ENCODE results near the gene TERF2IP. TPM values are rescaled to one million over a fixed set of nuclear protein-coding genes. Genes with fewer than 3 reads are reported as not detected.

TERF2IP gene
- polyA plus RNA-seq, 1 donor (not counting 4 experiments of a cell fraction or from before 2014, with no cell fraction given): 24.4 TPM

DNA sequence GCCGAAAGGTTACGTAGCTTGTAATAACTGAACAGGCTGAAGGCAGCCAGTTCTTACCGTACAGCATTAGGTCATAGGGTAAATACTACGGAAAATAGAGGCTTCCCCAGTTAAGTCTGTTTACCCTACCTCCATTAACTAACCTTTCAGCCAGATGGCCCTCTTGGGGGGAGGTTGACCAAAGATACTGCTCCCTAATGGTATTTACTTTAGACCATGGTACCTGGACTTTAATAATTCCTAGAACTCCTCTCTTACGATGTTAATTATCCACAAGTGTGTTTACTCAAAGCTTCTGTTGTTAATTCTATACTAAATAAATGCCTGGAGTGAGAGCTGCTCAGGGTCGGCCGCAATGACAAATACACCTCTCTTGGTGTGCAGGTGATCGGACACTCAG is 14.7 kb upstream of the TERF2IP start:
- H2AFZ ChIP-seq (ENCODE audit: control insufficient read depth, low read length): no peak overlapping the region
- H3K9me1 ChIP-seq (ENCODE audit: control insufficient read depth, extremely low read depth, insufficient read depth, low read length): no peaks in the 10 kb centered on the region
- TF ChIP-seq EZH2 (IDR thresholded peaks at IDR 0.05; ENCODE audit: low read length): no peak
- TF ChIP-seq, protein P1, sequence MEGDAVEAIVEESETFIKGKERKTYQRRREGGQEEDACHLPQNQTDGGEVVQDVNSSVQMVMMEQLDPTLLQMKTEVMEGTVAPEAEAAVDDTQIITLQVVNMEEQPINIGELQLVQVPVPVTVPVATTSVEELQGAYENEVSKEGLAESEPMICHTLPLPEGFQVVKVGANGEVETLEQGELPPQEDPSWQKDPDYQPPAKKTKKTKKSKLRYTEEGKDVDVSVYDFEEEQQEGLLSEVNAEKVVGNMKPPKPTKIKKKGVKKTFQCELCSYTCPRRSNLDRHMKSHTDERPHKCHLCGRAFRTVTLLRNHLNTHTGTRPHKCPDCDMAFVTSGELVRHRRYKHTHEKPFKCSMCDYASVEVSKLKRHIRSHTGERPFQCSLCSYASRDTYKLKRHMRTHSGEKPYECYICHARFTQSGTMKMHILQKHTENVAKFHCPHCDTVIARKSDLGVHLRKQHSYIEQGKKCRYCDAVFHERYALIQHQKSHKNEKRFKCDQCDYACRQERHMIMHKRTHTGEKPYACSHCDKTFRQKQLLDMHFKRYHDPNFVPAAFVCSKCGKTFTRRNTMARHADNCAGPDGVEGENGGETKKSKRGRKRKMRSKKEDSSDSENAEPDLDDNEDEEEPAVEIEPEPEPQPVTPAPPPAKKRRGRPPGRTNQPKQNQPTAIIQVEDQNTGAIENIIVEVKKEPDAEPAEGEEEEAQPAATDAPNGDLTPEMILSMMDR (optimal IDR thresholded peaks at IDR 0.05 in 1 of 3, IDR thresholded peaks at IDR 0.05 in 1 of 3, conservative IDR thresholded peaks at IDR 0.05 in 1 of 3; ENCODE audit: extremely low read depth in 1 of 3, insufficient read depth in 2 of 3, low read length in 3 of 3): no peak
- peaks cover 43 to 48% of the 10 kb centered on the region in 2 experiments for H3K36me3 ChIP-seq (ENCODE audit: control insufficient read depth in 2 of 2, extremely low read depth in 1 of 2, insufficient read depth in 2 of 2, low read length in 2 of 2)
- no peaks in the 10 kb centered on the region for H3K9me3 ChIP-seq (ENCODE audit: control insufficient read depth, low read depth, low read length)
- H4K20me1 ChIP-seq (ENCODE audit: control insufficient read depth, extremely low read depth, insufficient read depth, low read length): no peaks in the 10 kb centered on the region
- H3K4me2 ChIP-seq (ENCODE audit: control insufficient read depth, extremely low read depth, insufficient read depth, low read depth, low read length): no peak overlapping the region
- DNase-seq (ENCODE audit: low read depth, low spot score) (no peak), FAIRE-seq (no peak)
- no peaks in the 10 kb centered on the region for H3K27me3 ChIP-seq (ENCODE audit: control insufficient read depth, extremely low read depth, insufficient read depth, low read length)
- no peaks in the 10 kb centered on the region for H3K4me1 ChIP-seq (ENCODE audit: control insufficient read depth, extremely low read depth, insufficient read depth, low read length)
- peaks cover 6% of the 10 kb centered on the region for H3K79me2 ChIP-seq (ENCODE audit: control insufficient read depth, insufficient read depth, low read length)
- no peak overlapping the region for H3K4me3 ChIP-seq (ENCODE audit: control insufficient read depth in 2 of 3, extremely low read depth in 1 of 3, insufficient read depth in 2 of 3, low read depth in 1 of 3, low read length in 3 of 3)
- H3K27ac ChIP-seq (ENCODE audit: control insufficient read depth, insufficient read depth, low read length): no peak overlapping the region
- H3K9ac ChIP-seq (ENCODE audit: control insufficient read depth, extremely low read depth, insufficient read depth, low read length): no peak overlapping the region
- dilution Hi-C loops (cut with MboI; ENCODE audit: extremely low pct_ligation_motif_present, low sequenced_read_pairs): no loop called here

DNA sequence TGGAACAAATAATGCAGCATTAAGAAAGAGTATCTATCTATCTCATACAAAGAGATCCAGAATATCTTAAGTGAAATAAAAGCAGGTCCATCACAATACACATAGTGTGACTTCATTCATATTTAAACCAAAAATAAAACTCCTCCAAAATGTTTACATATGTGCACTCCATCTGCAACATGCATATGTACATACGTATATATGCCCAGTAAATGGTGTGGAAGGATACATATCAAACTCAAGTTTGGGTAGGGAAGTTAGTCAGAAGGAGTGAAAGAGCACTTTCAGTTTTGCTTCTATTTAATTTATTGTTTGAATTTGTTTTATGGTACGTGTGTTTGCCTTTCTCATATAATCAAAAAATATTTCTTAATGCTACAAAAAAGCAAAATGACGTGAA is 12.5 kb upstream of the TERF2IP start:
- no peak overlapping the region for H3K4me3 ChIP-seq (ENCODE audit: control insufficient read depth in 2 of 3, extremely low read depth in 1 of 3, insufficient read depth in 2 of 3, low read depth in 1 of 3, low read length in 3 of 3)
- H2AFZ ChIP-seq (ENCODE audit: control insufficient read depth, low read length): no peak overlapping the region
- DNase-seq (ENCODE audit: low read depth, low spot score) (no peak), FAIRE-seq (no peak)
- H3K9me1 ChIP-seq (ENCODE audit: control insufficient read depth, extremely low read depth, insufficient read depth, low read length): no peaks in the 10 kb centered on the region
- no peaks in the 10 kb centered on the region for H3K4me1 ChIP-seq (ENCODE audit: control insufficient read depth, extremely low read depth, insufficient read depth, low read length)
- no peaks in the 10 kb centered on the region for H3K9me3 ChIP-seq (ENCODE audit: control insufficient read depth, low read depth, low read length)
- no peaks in the 10 kb centered on the region for H3K27me3 ChIP-seq (ENCODE audit: control insufficient read depth, extremely low read depth, insufficient read depth, low read length)
- dilution Hi-C loops (cut with MboI; ENCODE audit: extremely low pct_ligation_motif_present, low sequenced_read_pairs): no loop called here
- peaks cover 29 to 44% of the 10 kb centered on the region in 2 experiments for H3K36me3 ChIP-seq (ENCODE audit: control insufficient read depth in 2 of 2, extremely low read depth in 1 of 2, insufficient read depth in 2 of 2, low read length in 2 of 2)
- no peak overlapping the region for H3K9ac ChIP-seq (ENCODE audit: control insufficient read depth, extremely low read depth, insufficient read depth, low read length)
- H3K79me2 ChIP-seq (ENCODE audit: control insufficient read depth, insufficient read depth, low read length): peaks cover 9% of the 10 kb centered on the region
- H3K4me2 ChIP-seq (ENCODE audit: control insufficient read depth, extremely low read depth, insufficient read depth, low read depth, low read length): no peak overlapping the region
- H4K20me1 ChIP-seq (ENCODE audit: control insufficient read depth, extremely low read depth, insufficient read depth, low read length): peaks cover 3% of the 10 kb centered on the region
- H3K27ac ChIP-seq (ENCODE audit: control insufficient read depth, insufficient read depth, low read length): no peak overlapping the region
- no peak for TF ChIP-seq EZH2 (IDR thresholded peaks at IDR 0.05; ENCODE audit: low read length)
- TF ChIP-seq, protein P1 (optimal IDR thresholded peaks at IDR 0.05 in 1 of 3, IDR thresholded peaks at IDR 0.05 in 1 of 3, conservative IDR thresholded peaks at IDR 0.05 in 1 of 3; ENCODE audit: extremely low read depth in 1 of 3, insufficient read depth in 2 of 3, low read length in 3 of 3): no peak
